Measurements from ENCODE around the gene TMEM218.
"Not testable (repeated sequence)": the region's sequence is repeated elsewhere in the genome, so short reads cannot be mapped to it uniquely, and the experiment has no call there.

DNA sequence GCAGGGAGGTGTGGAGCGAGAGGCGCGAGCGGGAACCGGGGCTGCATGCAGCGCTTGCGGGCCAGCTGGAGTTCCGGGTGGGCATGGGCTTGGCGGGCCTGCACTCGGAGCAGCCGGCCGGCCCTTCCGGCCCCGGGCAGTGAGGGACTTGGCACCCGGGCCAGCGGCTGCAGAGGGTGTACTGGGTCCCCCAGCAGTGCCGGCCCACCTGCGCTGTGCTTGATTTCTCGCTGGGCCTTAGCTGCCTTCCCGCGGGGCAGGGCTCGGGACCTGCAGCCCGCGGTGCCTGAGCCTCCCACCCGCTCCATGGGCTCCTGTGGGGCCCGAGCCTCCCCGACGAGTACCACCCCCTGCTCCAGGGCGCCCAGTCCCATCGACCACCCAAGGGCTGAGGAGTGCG is 21.9 kb downstream of the TMEM218 start:
- TF ChIP-seq, protein P1, sequence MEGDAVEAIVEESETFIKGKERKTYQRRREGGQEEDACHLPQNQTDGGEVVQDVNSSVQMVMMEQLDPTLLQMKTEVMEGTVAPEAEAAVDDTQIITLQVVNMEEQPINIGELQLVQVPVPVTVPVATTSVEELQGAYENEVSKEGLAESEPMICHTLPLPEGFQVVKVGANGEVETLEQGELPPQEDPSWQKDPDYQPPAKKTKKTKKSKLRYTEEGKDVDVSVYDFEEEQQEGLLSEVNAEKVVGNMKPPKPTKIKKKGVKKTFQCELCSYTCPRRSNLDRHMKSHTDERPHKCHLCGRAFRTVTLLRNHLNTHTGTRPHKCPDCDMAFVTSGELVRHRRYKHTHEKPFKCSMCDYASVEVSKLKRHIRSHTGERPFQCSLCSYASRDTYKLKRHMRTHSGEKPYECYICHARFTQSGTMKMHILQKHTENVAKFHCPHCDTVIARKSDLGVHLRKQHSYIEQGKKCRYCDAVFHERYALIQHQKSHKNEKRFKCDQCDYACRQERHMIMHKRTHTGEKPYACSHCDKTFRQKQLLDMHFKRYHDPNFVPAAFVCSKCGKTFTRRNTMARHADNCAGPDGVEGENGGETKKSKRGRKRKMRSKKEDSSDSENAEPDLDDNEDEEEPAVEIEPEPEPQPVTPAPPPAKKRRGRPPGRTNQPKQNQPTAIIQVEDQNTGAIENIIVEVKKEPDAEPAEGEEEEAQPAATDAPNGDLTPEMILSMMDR (conservative IDR thresholded peaks at IDR 0.05 in 1 of 2, IDR thresholded peaks at IDR 0.05 in 1 of 2; ENCODE audit: low read depth in 1 of 2, low read length in 2 of 2) = not testable (repeated sequence)
- not testable (repeated sequence) for TF ChIP-seq EZH2 (IDR thresholded peaks at IDR 0.05; ENCODE audit: low read length, missing control alignments)
